ENCODE measurements around the gene BBS9. TPM values are rescaled to one million over a fixed set of nuclear protein-coding genes. Genes with fewer than 3 reads are reported as not detected.
A peak's percentile ranks its signal among the peaks of the same experiment; 100 is the strongest.
"Not testable (repeated sequence)": the region's sequence is repeated elsewhere in the genome, so short reads cannot be mapped to it uniquely, and the experiment has no call there.

Gene BBS9
- polyA plus RNA-seq, 1 donor from 2014 or later: 7.8 TPM

GRCh38 chr7:33303978-33304557 is 174.7 kb downstream of the BBS9 start:
- H3K4me3 Mint-ChIP-seq, H3K27ac Mint-ChIP-seq, H3K27me3 Mint-ChIP-seq, H3K4me1 Mint-ChIP-seq: not testable (repeated sequence)
- peaks cover 3 to 26% (median 25%) of the 10 kb centered on the region in 3 donors for H3K9me3 Mint-ChIP-seq
- peaks cover 16% of the 10 kb centered on the region for H3K36me3 Mint-ChIP-seq

GRCh38 chr7:33307205-33307604 is 177.8 kb downstream of the BBS9 start:
- Mint-ChIP-seq H3K27me3 (no peaks in the 10 kb centered on the region), H3K36me3 (peaks cover 4% of the 10 kb centered on the region), H3K27ac (no peak overlapping the region), H3K9me3 (peaks cover 0 to 14% (median 10%) of the 10 kb centered on the region in 3 donors), H3K4me3 (no peak overlapping the region), H3K4me1 (no peaks in the 10 kb centered on the region)

GRCh38 chr7:33310546-33310945 is 181.2 kb downstream of the BBS9 start:
- H3K9me3 Mint-ChIP-seq: peaks cover 0 to 5% (median 4%) of the 10 kb centered on the region in 3 donors
- H3K4me3 Mint-ChIP-seq: no peak overlapping the region
- no peak overlapping the region for H3K27ac Mint-ChIP-seq
- H3K4me1 Mint-ChIP-seq: no peaks in the 10 kb centered on the region
- no peaks in the 10 kb centered on the region for H3K27me3 Mint-ChIP-seq
- H3K36me3 Mint-ChIP-seq: peaks cover 7% of the 10 kb centered on the region

GRCh38 chr7:33325754-33326484 is 196.6 kb downstream of the BBS9 start:
- Mint-ChIP-seq H3K9me3 (peaks cover 4 to 15% (median 11%) of the 10 kb centered on the region in 3 donors), H3K27me3 (no peaks in the 10 kb centered on the region), H3K36me3 (peaks cover 20% of the 10 kb centered on the region), H3K4me3 (no peak overlapping the region), H3K4me1 (no peaks in the 10 kb centered on the region), H3K27ac (no peak overlapping the region)

GRCh38 chr7:33326485-33326848 is 197.1 kb downstream of the BBS9 start:
- Mint-ChIP-seq H3K4me1 (no peaks in the 10 kb centered on the region), H3K27ac (peak overlapping the region in 1 of 3 donors; percentile 86), H3K27me3 (no peaks in the 10 kb centered on the region), H3K4me3 (peak overlapping the region in 1 of 4 donors; percentile 61), H3K9me3 (peaks cover 2 to 15% (median 9%) of the 10 kb centered on the region in 3 donors), H3K36me3 (peaks cover 17% of the 10 kb centered on the region)

DNA sequence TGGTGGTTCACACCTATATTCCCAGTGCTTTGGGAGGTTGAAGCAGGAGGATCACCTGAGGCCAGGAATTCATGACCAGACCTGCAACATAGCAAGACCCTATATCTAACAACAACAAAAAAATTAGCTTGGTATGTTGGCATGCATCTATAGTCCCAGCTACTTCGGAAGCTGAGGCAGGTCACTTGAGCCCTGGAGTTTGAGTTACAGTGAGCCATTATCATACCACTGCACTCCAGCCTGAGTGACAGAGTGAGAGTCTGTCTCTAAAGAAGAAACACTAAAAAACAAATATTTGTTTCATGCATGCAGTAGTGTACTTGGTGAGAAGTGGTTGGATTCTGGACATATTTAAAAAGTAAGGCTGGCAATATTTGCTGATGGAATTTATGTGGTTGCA is 198.1 kb downstream of the BBS9 start:
- no peaks in the 10 kb centered on the region for H3K4me1 Mint-ChIP-seq
- no peak overlapping the region for H3K27ac Mint-ChIP-seq
- peaks cover under 1 to 15% (median 4%) of the 10 kb centered on the region in 3 donors for H3K9me3 Mint-ChIP-seq
- no peaks in the 10 kb centered on the region for H3K27me3 Mint-ChIP-seq
- peaks cover 12% of the 10 kb centered on the region for H3K36me3 Mint-ChIP-seq
- no peak overlapping the region for H3K4me3 Mint-ChIP-seq

GRCh38 chr7:33334349-33334748 is 205.0 kb downstream of the BBS9 start:
- H3K36me3 Mint-ChIP-seq: peaks cover 6% of the 10 kb centered on the region
- H3K27ac Mint-ChIP-seq: no peak overlapping the region
- no peaks in the 10 kb centered on the region for H3K4me1 Mint-ChIP-seq
- no peak overlapping the region for H3K4me3 Mint-ChIP-seq
- no peaks in the 10 kb centered on the region for H3K9me3 Mint-ChIP-seq
- no peaks in the 10 kb centered on the region for H3K27me3 Mint-ChIP-seq

GRCh38 chr7:33336820-33337219 is 207.5 kb downstream of the BBS9 start:
- H3K9me3 Mint-ChIP-seq: no peaks in the 10 kb centered on the region
- no peak overlapping the region for H3K27ac Mint-ChIP-seq
- H3K27me3 Mint-ChIP-seq: no peaks in the 10 kb centered on the region
- no peak overlapping the region for H3K4me3 Mint-ChIP-seq
- H3K4me1 Mint-ChIP-seq: no peaks in the 10 kb centered on the region
- peaks cover 6% of the 10 kb centered on the region for H3K36me3 Mint-ChIP-seq

DNA sequence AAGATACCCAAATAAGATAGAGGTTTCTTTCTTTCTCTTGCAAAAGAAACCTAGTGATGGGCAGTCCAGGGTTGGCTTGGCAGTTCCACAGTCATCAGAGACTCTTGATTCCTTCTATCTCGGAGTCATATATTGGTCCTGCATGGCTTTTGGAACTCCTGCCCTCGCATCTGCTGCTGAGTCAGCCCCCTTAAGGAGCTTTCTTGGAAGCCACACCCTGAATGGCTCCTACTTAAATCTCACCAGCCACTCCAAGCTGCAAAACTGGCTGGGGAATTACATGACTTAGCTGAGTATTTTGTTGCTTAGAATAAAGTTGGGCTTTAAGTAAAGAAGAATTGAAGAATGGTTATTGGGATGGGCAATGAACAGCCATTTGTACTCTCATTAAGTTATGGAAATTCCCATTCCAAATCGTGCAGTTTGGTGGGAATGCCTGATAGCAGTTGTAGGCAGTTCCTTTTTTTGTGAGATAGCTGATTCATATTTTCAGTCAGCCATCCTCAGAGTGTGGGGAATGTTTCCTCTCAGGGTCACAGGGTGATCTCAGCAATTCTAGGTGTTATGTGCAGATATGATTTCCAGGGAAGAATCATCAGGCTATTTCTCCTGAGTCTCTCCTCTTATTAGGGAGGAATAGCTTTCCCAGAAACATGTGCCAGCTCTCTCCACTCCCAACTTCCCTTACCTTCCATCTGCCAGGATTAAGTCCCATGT is 209.9 kb downstream of the BBS9 start:
- H3K4me1 Mint-ChIP-seq: no peaks in the 10 kb centered on the region
- peaks cover 6% of the 10 kb centered on the region for H3K36me3 Mint-ChIP-seq
- no peak overlapping the region for H3K4me3 Mint-ChIP-seq
- H3K9me3 Mint-ChIP-seq: no peaks in the 10 kb centered on the region
- no peaks in the 10 kb centered on the region for H3K27me3 Mint-ChIP-seq
- no peak overlapping the region for H3K27ac Mint-ChIP-seq

- H3K27me3 Mint-ChIP-seq: no peaks in the 10 kb centered on the region
- peaks cover 17% of the 10 kb centered on the region for H3K36me3 Mint-ChIP-seq
- H3K27ac Mint-ChIP-seq: peak overlapping the region in 1 of 3 donors; percentile 15
- H3K9me3 Mint-ChIP-seq: no peaks in the 10 kb centered on the region
- H3K4me3 Mint-ChIP-seq: no peak overlapping the region
- H3K4me1 Mint-ChIP-seq: no peaks in the 10 kb centered on the region
Measured at GRCh38 chr7:33346055-33346454, 216.7 kb downstream of the BBS9 start.

GRCh38 chr7:33350577-33350976 is 221.2 kb downstream of the BBS9 start:
- no peaks in the 10 kb centered on the region for H3K9me3 Mint-ChIP-seq
- no peak overlapping the region for H3K4me3 Mint-ChIP-seq
- H3K27ac Mint-ChIP-seq: no peak overlapping the region
- peaks cover 26% of the 10 kb centered on the region for H3K36me3 Mint-ChIP-seq
- no peaks in the 10 kb centered on the region for H3K4me1 Mint-ChIP-seq
- H3K27me3 Mint-ChIP-seq: no peaks in the 10 kb centered on the region

GRCh38 chr7:33351709-33352108 is 222.3 kb downstream of the BBS9 start:
- H3K27ac Mint-ChIP-seq: no peak overlapping the region
- peaks cover 0 to under 1% (median 0%) of the 10 kb centered on the region in 3 donors for H3K4me1 Mint-ChIP-seq
- peaks cover 23% of the 10 kb centered on the region for H3K36me3 Mint-ChIP-seq
- H3K9me3 Mint-ChIP-seq: no peaks in the 10 kb centered on the region
- no peaks in the 10 kb centered on the region for H3K27me3 Mint-ChIP-seq
- no peak overlapping the region for H3K4me3 Mint-ChIP-seq

DNA sequence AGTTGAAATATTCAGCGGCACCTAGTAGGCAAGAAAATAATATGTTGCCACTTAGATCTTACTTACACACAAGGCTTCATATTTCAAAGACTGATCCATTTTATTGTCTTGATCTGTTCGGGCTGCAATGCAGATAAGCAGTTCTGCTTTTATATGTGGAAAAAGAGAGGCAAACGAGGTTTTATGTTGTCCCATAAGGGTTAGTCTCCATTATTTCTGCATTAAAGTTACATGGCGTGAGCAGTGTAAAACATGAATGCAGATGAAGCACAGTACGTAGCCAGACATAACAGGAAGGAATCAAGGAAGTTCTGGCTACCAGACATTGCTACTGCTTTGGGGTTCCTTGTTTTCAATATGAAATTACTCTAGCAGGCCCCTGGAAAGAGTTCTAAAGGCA is 224.8 kb downstream of the BBS9 start:
- H3K27me3 Mint-ChIP-seq: no peaks in the 10 kb centered on the region
- H3K4me1 Mint-ChIP-seq: peaks cover 0 to 6% (median 0%) of the 10 kb centered on the region in 3 donors
- no peak overlapping the region for H3K27ac Mint-ChIP-seq
- H3K4me3 Mint-ChIP-seq: no peak overlapping the region
- H3K9me3 Mint-ChIP-seq: no peaks in the 10 kb centered on the region
- peaks cover 20% of the 10 kb centered on the region for H3K36me3 Mint-ChIP-seq

DNA sequence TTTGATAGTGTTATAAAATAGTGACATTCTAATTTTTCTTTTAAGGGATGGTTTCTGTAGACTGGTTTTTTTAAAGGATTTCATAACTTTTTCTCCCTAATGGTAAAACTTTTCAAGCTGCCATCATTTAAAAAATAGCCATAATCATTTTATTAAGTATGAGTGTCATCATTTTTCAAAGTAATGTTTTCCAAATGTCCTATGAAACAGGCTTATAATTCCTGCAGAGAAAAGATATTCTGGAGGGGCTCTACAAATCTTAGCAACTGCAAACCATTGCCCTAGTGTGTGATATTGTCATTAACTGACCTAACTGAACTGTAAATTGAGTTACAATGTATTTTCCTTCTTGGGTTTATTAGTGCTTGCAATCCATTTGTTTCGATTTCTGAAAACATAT is 226.0 kb downstream of the BBS9 start:
- no peak overlapping the region for H3K27ac Mint-ChIP-seq
- peaks cover 17% of the 10 kb centered on the region for H3K36me3 Mint-ChIP-seq
- H3K4me3 Mint-ChIP-seq: no peak overlapping the region
- no peaks in the 10 kb centered on the region for H3K27me3 Mint-ChIP-seq
- H3K4me1 Mint-ChIP-seq: peaks cover 0 to 6% (median 0%) of the 10 kb centered on the region in 3 donors
- H3K9me3 Mint-ChIP-seq: no peaks in the 10 kb centered on the region

DNA sequence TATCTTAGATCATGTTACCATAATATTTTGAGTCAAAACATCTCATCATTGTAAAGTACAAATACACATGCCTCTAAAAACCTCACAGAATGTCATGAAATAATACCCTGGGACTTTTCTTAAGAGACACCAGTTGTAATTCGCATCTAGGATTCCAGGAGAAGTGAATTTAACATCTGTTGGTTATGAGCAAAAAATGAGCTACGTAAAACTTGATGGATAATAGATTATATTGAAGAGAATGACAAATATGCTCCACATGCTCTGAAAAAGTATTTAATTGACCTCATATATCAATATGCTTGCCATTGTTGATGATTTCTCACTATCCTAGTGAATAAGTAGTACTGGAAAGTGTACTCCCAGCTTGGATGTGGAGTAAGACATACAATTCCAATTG is 227.0 kb downstream of the BBS9 start:
- Mint-ChIP-seq H3K36me3 (peaks cover 11% of the 10 kb centered on the region), H3K4me1 (peaks cover 0 to 6% (median 0%) of the 10 kb centered on the region in 3 donors), H3K27ac (no peak overlapping the region), H3K27me3 (no peaks in the 10 kb centered on the region), H3K4me3 (no peak overlapping the region), H3K9me3 (no peaks in the 10 kb centered on the region)
